Activated T-cell treated with anti-CD3 and anti-CD28 coated beads, Interleukin-2, amount 50 U/mL, for 72 hours (primary cell): Measurements from ENCODE around the gene APBA1. TPM values are rescaled to one million over a fixed set of nuclear protein-coding genes. Genes with fewer than 3 reads are reported as not detected.

ENCODE experiments used
- ATAC-seq, 2 donors: fragments of 150-1000 bp; cut with Tn5 transposase; replicated peaks in 1 of 2; 2 replicates each; pipeline ENCODE4 v1.10.0; 2021; ENCODE audit warnings: moderate library complexity in 2 of 2, mild to moderate bottlenecking in 1 of 2
- DNase-seq, 2 donors: peaks; one replicate each; pipeline ENCODE4 v3.0.0; 2021 to 2022; ENCODE audit warnings: mixed read lengths in 1 of 2
- H3K27ac Mint-ChIP-seq: one replicate; pipeline ENCODE4 v1.8.0; 2022; ENCODE audit warnings: mild to moderate bottlenecking, moderate library complexity, mixed read lengths
- H3K27me3 Mint-ChIP-seq: one replicate; pipeline ENCODE4 v1.8.0; 2022; ENCODE audit warnings: low read depth, mixed read lengths
- H3K36me3 Mint-ChIP-seq, 2 donors: one replicate each; pipeline ENCODE4 v1.8.0; 2022; ENCODE audit warnings: mixed read lengths in 2 of 2, mild to moderate bottlenecking in 1 of 2; ENCODE audit not compliant: insufficient read depth in 2 of 2
- H3K4me1 Mint-ChIP-seq: one replicate; pipeline ENCODE4 v1.8.0; 2022; ENCODE audit warnings: low read depth, mixed read lengths
- H3K4me3 Mint-ChIP-seq, 2 donors: one replicate each; pipeline ENCODE4 v1.8.0; 2022; ENCODE audit warnings: mild to moderate bottlenecking in 2 of 2, mixed read lengths in 2 of 2, moderate library complexity in 2 of 2
- H3K9me3 Mint-ChIP-seq, 2 donors: one replicate each; pipeline ENCODE4 v1.8.0; 2022; ENCODE audit warnings: mixed read lengths in 2 of 2
- total RNA-seq, 2 donors: library from RNA; stranded (reverse); gene quantifications; one replicate each; pipeline ENCODE4 v1.2.3, GENCODE V29; 2022

The APBA1 gene
- total RNA-seq, 2 donors from 2014 or later = 0.74 to 1.2 TPM

GRCh38 chr9:69674716-69675438 is 2.7 kb upstream of the APBA1 start:
- Mint-ChIP-seq H3K9me3 (no peaks in the 10 kb centered on the region), H3K4me1 (peaks cover 7% of the 10 kb centered on the region), H3K27me3 (peaks cover 26% of the 10 kb centered on the region), H3K27ac (no peak overlapping the region), H3K36me3 (no peaks in the 10 kb centered on the region), H3K4me3 (no peak overlapping the region)
- DNase-seq (no peak), ATAC-seq (no peak)

- Mint-ChIP-seq H3K4me1 (peaks cover 7% of the 10 kb centered on the region), H3K36me3 (no peaks in the 10 kb centered on the region), H3K4me3 (no peak overlapping the region), H3K9me3 (no peaks in the 10 kb centered on the region), H3K27me3 (peaks cover 26% of the 10 kb centered on the region), H3K27ac (no peak overlapping the region)
- ATAC-seq (no peak), DNase-seq (no peak)
Observed at GRCh38 chr9:69674112-69674685, 2.0 kb upstream of the APBA1 start.

- ATAC-seq (no peak), DNase-seq (no peak)
- Mint-ChIP-seq H3K4me1 (peaks cover 7% of the 10 kb centered on the region), H3K27me3 (peaks cover 26% of the 10 kb centered on the region), H3K36me3 (no peaks in the 10 kb centered on the region), H3K4me3 (peak overlapping the region; percentile 87 to 88), H3K9me3 (no peaks in the 10 kb centered on the region), H3K27ac (no peak overlapping the region)
Observed at GRCh38 chr9:69673311-69673640, 1.1 kb upstream of the APBA1 start.

- Mint-ChIP-seq H3K4me3 (peak overlapping the region; percentile 87 to 88), H3K27ac (no peak overlapping the region), H3K27me3 (peaks cover 26% of the 10 kb centered on the region), H3K4me1 (peaks cover 7% of the 10 kb centered on the region), H3K36me3 (no peaks in the 10 kb centered on the region), H3K9me3 (no peaks in the 10 kb centered on the region)
- peak; percentile 92 to 93 for ATAC-seq
- DNase-seq = peak; percentile 80 to 84
Observed at GRCh38 chr9:69672596-69673310, 582 bp upstream of the APBA1 start.

GRCh38 chr9:69671311-69671878 is 776 bp downstream of the APBA1 start:
- Mint-ChIP-seq H3K27me3 (peaks cover 26% of the 10 kb centered on the region), H3K4me1 (peaks cover 7% of the 10 kb centered on the region), H3K36me3 (no peaks in the 10 kb centered on the region), H3K27ac (no peak overlapping the region), H3K9me3 (no peaks in the 10 kb centered on the region), H3K4me3 (peak overlapping the region; percentile 52 to 77)
- DNase-seq = no peak
- no peak for ATAC-seq

- peaks cover 28% of the 10 kb centered on the region for H3K27me3 Mint-ChIP-seq
- ATAC-seq (no peak), DNase-seq (no peak)
- H3K4me1 Mint-ChIP-seq = no peaks in the 10 kb centered on the region
- H3K9me3 Mint-ChIP-seq = no peaks in the 10 kb centered on the region
- no peak overlapping the region for H3K4me3 Mint-ChIP-seq
- no peak overlapping the region for H3K27ac Mint-ChIP-seq
- no peaks in the 10 kb centered on the region for H3K36me3 Mint-ChIP-seq
Observed at GRCh38 chr9:69667306-69667705, 4.9 kb downstream of the APBA1 start.

- H3K36me3 Mint-ChIP-seq = no peaks in the 10 kb centered on the region
Observed at GRCh38 chr9:69660304-69660703, 11.9 kb downstream of the APBA1 start.

GRCh38 chr9:69658987-69659675 is 13.0 kb downstream of the APBA1 start:
- ATAC-seq = no peak
- Mint-ChIP-seq H3K4me3 (no peak overlapping the region), H3K36me3 (no peaks in the 10 kb centered on the region)

More at GRCh38 chr9:69660304-69660703, 11.9 kb downstream of the APBA1 start:
- ATAC-seq (no peak), DNase-seq (no peak)
- Mint-ChIP-seq H3K9me3 (no peaks in the 10 kb centered on the region), H3K27ac (no peak overlapping the region), H3K4me1 (no peaks in the 10 kb centered on the region), H3K4me3 (no peak overlapping the region), H3K27me3 (peaks cover 33% of the 10 kb centered on the region)

GRCh38 chr9:69657269-69657668 is 14.9 kb downstream of the APBA1 start:
- H3K4me3 Mint-ChIP-seq = no peak overlapping the region
- ATAC-seq (no peak), DNase-seq (no peak)
- peaks cover 28% of the 10 kb centered on the region for H3K27me3 Mint-ChIP-seq
- H3K36me3 Mint-ChIP-seq = no peaks in the 10 kb centered on the region
- no peaks in the 10 kb centered on the region for H3K4me1 Mint-ChIP-seq
- no peaks in the 10 kb centered on the region for H3K9me3 Mint-ChIP-seq
- H3K27ac Mint-ChIP-seq = no peak overlapping the region

More at GRCh38 chr9:69658987-69659675, 13.0 kb downstream of the APBA1 start:
- DNase-seq = no peak
- H3K27me3 Mint-ChIP-seq = peaks cover 28% of the 10 kb centered on the region
- H3K27ac Mint-ChIP-seq = no peak overlapping the region
- H3K9me3 Mint-ChIP-seq = no peaks in the 10 kb centered on the region
- no peaks in the 10 kb centered on the region for H3K4me1 Mint-ChIP-seq

GRCh38 chr9:69655065-69655464 is 17.1 kb downstream of the APBA1 start:
- H3K36me3 Mint-ChIP-seq = no peaks in the 10 kb centered on the region
- H3K4me3 Mint-ChIP-seq = no peak overlapping the region
- H3K9me3 Mint-ChIP-seq = no peaks in the 10 kb centered on the region
- DNase-seq (no peak), ATAC-seq (no peak)
- no peaks in the 10 kb centered on the region for H3K4me1 Mint-ChIP-seq
- peaks cover 11% of the 10 kb centered on the region for H3K27me3 Mint-ChIP-seq
- no peak overlapping the region for H3K27ac Mint-ChIP-seq

GRCh38 chr9:69653261-69653660 is 18.9 kb downstream of the APBA1 start:
- H3K4me3 Mint-ChIP-seq = no peak overlapping the region
- ATAC-seq = no peak

GRCh38 chr9:69649566-69650250 is 22.5 kb downstream of the APBA1 start:
- ATAC-seq (no peak), DNase-seq (no peak)
- no peak overlapping the region for H3K27ac Mint-ChIP-seq
- H3K36me3 Mint-ChIP-seq = no peaks in the 10 kb centered on the region
- peaks cover 7% of the 10 kb centered on the region for H3K27me3 Mint-ChIP-seq
- H3K9me3 Mint-ChIP-seq = no peaks in the 10 kb centered on the region
- H3K4me1 Mint-ChIP-seq = no peaks in the 10 kb centered on the region
- no peak overlapping the region for H3K4me3 Mint-ChIP-seq

More at GRCh38 chr9:69653261-69653660, 18.9 kb downstream of the APBA1 start:
- Mint-ChIP-seq H3K27ac (no peak overlapping the region), H3K36me3 (no peaks in the 10 kb centered on the region), H3K9me3 (no peaks in the 10 kb centered on the region), H3K4me1 (no peaks in the 10 kb centered on the region), H3K27me3 (peaks cover 8% of the 10 kb centered on the region)
- DNase-seq = no peak
